SK-N-SH treated with all-trans-retinoic acid at 6 μM for 48 hours (cell line): ENCODE measurements around the gene FLT3LG.
"Not testable (repeated sequence)": the region's sequence is repeated elsewhere in the genome, so short reads cannot be mapped to it uniquely, and the experiment has no call there.

Source experiments
- ATAC-seq: fragments of 200-7000 bp; cut with Tn5 transposase; 3 replicates; pipeline ENCODE4 v1.9.1; 2020; ENCODE audit warnings: mild to moderate bottlenecking, moderate library complexity
- ARNTL ChIP-seq: fragments of 450-650 bp; formaldehyde crosslinking; IDR thresholded peaks from 2 replicates; pipeline ENCODE4 v1.5.0; 2020; ENCODE audit warnings: low read depth, mild to moderate bottlenecking, moderate library complexity, borderline replicate concordance
- BACH2 ChIP-seq: fragments of 250-450 bp; sonication (Bioruptor Pico); IDR thresholded peaks from 2 replicates; pipeline ENCODE4 v1.9.0; 2021; ENCODE audit warnings: mild to moderate bottlenecking, borderline replicate concordance
- CSDC2 ChIP-seq: fragments of 250-450 bp; sonication (Bioruptor Pico); IDR thresholded peaks from 2 replicates; pipeline ENCODE4 v1.5.0; 2020; ENCODE audit warnings: mild to moderate bottlenecking, moderate library complexity
- ESRRG ChIP-seq: fragments of 250-450 bp; sonication (Bioruptor Pico); IDR thresholded peaks from 2 replicates; pipeline ENCODE4 v1.6.1; 2021; ENCODE audit warnings: mild to moderate bottlenecking
- GLIS3 ChIP-seq: fragments of 250-450 bp; sonication (Bioruptor Pico); IDR thresholded peaks from 2 replicates; pipeline ENCODE4 v1.5.0; 2020; ENCODE audit warnings: mild to moderate bottlenecking, moderate library complexity
- ISL1 ChIP-seq: fragments of 250-450 bp; sonication (Bioruptor Pico); IDR thresholded peaks from 2 replicates; pipeline ENCODE4 v2.1.2; 2022; ENCODE audit warnings: mild to moderate bottlenecking, moderate library complexity
- RARB ChIP-seq: fragments of 250-450 bp; sonication (Bioruptor Pico); IDR thresholded peaks from 2 replicates; pipeline ENCODE4 v1.8.0; 2021; ENCODE audit warnings: mild to moderate bottlenecking, moderate library complexity
- SNAI2 ChIP-seq: fragments of 250-450 bp; sonication (Bioruptor Pico); IDR thresholded peaks from 2 replicates; pipeline ENCODE4 v1.5.0; 2020; ENCODE audit warnings: mild to moderate bottlenecking, moderate library complexity
- TCF4 ChIP-seq: fragments of 250-450 bp; sonication (Bioruptor Pico); IDR thresholded peaks from 2 replicates; pipeline ENCODE4 v1.8.0; 2021; ENCODE audit warnings: mild to moderate bottlenecking, moderate library complexity, borderline replicate concordance
- ZC3H10 ChIP-seq: fragments of 250-450 bp; sonication (Bioruptor Pico); IDR thresholded peaks from 2 replicates; pipeline ENCODE4 v1.5.1; 2021; ENCODE audit warnings: mild to moderate bottlenecking, moderate library complexity
- ZFP3 ChIP-seq: fragments of 250-450 bp; sonication (Bioruptor Pico); IDR thresholded peaks from 2 replicates; pipeline ENCODE4 v1.5.0; 2020; ENCODE audit warnings: mild to moderate bottlenecking, moderate library complexity
- ZNF565 ChIP-seq: fragments of 450-650 bp; formaldehyde crosslinking; conservative IDR thresholded peaks from 2 replicates; pipeline ENCODE4 v1.5.0; 2020; ENCODE audit warnings: low read depth, mild to moderate bottlenecking, moderate library complexity
- ZNF70 ChIP-seq: fragments of 450-650 bp; formaldehyde crosslinking; IDR thresholded peaks from 2 replicates; pipeline ENCODE4 v1.5.0; 2020; ENCODE audit warnings: mild to moderate bottlenecking, moderate library complexity
- TF ChIP-seq, protein P1 (sequence below): fragments of 250-450 bp; sonication (Bioruptor Pico); IDR thresholded peaks from 2 replicates; pipeline ENCODE4 v1.5.0; 2020; ENCODE audit warnings: mild to moderate bottlenecking, moderate library complexity
- TF ChIP-seq, protein P2 (sequence below): fragments of 250-450 bp; sonication (Bioruptor Pico); IDR thresholded peaks from 2 replicates; pipeline ENCODE4 v1.8.0; 2020; ENCODE audit warnings: mild to moderate bottlenecking, moderate library complexity, borderline replicate concordance
- TF ChIP-seq, protein P3 (sequence below): fragments of 250-450 bp; sonication (Bioruptor Pico); IDR thresholded peaks from 2 replicates; pipeline ENCODE4 v1.5.1; 2020; ENCODE audit warnings: low read depth, mild to moderate bottlenecking, moderate library complexity

The FLT3LG gene

GRCh38 chr19:49443366-49444099 lies 30.5 kb upstream of the FLT3LG start:
- TF ChIP-seq, protein P1, sequence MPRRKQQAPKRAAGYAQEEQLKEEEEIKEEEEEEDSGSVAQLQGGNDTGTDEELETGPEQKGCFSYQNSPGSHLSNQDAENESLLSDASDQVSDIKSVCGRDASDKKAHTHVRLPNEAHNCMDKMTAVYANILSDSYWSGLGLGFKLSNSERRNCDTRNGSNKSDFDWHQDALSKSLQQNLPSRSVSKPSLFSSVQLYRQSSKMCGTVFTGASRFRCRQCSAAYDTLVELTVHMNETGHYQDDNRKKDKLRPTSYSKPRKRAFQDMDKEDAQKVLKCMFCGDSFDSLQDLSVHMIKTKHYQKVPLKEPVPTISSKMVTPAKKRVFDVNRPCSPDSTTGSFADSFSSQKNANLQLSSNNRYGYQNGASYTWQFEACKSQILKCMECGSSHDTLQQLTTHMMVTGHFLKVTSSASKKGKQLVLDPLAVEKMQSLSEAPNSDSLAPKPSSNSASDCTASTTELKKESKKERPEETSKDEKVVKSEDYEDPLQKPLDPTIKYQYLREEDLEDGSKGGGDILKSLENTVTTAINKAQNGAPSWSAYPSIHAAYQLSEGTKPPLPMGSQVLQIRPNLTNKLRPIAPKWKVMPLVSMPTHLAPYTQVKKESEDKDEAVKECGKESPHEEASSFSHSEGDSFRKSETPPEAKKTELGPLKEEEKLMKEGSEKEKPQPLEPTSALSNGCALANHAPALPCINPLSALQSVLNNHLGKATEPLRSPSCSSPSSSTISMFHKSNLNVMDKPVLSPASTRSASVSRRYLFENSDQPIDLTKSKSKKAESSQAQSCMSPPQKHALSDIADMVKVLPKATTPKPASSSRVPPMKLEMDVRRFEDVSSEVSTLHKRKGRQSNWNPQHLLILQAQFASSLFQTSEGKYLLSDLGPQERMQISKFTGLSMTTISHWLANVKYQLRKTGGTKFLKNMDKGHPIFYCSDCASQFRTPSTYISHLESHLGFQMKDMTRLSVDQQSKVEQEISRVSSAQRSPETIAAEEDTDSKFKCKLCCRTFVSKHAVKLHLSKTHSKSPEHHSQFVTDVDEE (CRISPR knock-in tag), result 0 out of 2 replicates have a peak, but pooled peaks have one; percentile 54
- no peak for TF ChIP-seq ZNF70 (CRISPR knock-in tag)
- TF ChIP-seq ZNF565, result 0 out of 2 replicates have a peak, but pooled peaks have one; percentile 56
- no peak for TF ChIP-seq ISL1
- peak; percentile 88 for ATAC-seq

- not testable (repeated sequence) for ATAC-seq
Measured at GRCh38 chr19:49444100-49444700, 29.8 kb upstream of the FLT3LG start.

DNA sequence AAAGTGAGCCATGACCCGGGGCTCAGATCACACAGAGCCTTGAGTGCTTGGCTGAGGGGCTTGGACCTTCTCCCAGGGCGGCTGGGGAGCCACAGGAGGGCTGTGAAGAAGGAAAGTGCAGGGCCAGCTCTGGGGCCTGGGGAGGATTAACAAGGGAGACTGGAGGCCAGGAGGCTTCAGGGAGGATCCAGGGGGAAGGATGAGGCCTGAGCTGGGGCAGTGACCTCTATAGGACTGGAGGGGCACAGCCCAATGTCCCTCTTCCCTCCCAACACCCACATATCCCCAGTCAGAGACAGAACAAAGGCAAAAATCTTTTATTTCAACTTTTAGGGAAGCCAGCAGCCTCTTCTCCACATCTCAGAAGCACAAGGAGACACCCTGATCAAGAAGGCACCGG lies 28.0 kb upstream of the FLT3LG start:
- no peak for ATAC-seq
- TF ChIP-seq RARB (no peak), SNAI2 (no peak), CSDC2 (no peak), TCF4 (CRISPR knock-in tag) (no peak), ZFP3 (CRISPR knock-in tag) (no peak), ESRRG (no peak), GLIS3 (no peak), ZNF70 (CRISPR knock-in tag) (no peak), ISL1 (no peak), ZC3H10 (CRISPR knock-in tag) (no peak), ARNTL (CRISPR knock-in tag) (no peak)
- TF ChIP-seq, protein P2, sequence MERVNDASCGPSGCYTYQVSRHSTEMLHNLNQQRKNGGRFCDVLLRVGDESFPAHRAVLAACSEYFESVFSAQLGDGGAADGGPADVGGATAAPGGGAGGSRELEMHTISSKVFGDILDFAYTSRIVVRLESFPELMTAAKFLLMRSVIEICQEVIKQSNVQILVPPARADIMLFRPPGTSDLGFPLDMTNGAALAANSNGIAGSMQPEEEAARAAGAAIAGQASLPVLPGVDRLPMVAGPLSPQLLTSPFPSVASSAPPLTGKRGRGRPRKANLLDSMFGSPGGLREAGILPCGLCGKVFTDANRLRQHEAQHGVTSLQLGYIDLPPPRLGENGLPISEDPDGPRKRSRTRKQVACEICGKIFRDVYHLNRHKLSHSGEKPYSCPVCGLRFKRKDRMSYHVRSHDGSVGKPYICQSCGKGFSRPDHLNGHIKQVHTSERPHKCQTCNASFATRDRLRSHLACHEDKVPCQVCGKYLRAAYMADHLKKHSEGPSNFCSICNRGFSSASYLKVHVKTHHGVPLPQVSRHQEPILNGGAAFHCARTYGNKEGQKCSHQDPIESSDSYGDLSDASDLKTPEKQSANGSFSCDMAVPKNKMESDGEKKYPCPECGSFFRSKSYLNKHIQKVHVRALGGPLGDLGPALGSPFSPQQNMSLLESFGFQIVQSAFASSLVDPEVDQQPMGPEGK (CRISPR knock-in tag), result no peak
- TF ChIP-seq, protein P3, sequence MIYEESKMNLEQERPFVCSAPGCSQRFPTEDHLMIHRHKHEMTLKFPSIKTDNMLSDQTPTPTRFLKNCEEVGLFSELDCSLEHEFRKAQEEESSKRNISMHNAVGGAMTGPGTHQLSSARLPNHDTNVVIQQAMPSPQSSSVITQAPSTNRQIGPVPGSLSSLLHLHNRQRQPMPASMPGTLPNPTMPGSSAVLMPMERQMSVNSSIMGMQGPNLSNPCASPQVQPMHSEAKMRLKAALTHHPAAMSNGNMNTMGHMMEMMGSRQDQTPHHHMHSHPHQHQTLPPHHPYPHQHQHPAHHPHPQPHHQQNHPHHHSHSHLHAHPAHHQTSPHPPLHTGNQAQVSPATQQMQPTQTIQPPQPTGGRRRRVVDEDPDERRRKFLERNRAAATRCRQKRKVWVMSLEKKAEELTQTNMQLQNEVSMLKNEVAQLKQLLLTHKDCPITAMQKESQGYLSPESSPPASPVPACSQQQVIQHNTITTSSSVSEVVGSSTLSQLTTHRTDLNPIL (CRISPR knock-in tag), result no peak

GRCh38 chr19:49447485-49448431 lies 26.3 kb upstream of the FLT3LG start:
- ATAC-seq, result no peak
- TF ChIP-seq ISL1 (no peak), ZC3H10 (CRISPR knock-in tag) (no peak), ZNF70 (CRISPR knock-in tag) (no peak), BACH2 (CRISPR knock-in tag) (no peak), ARNTL (CRISPR knock-in tag) (no peak), ZFP3 (CRISPR knock-in tag) (no peak)
- TF ChIP-seq, protein P3 (CRISPR knock-in tag), result no peak
- TF ChIP-seq, protein P1 (CRISPR knock-in tag), result no peak
- TF ChIP-seq, protein P2 (CRISPR knock-in tag), result no peak
